ENCODE data around the gene THRAP3. TPM values are rescaled to one million over a fixed set of nuclear protein-coding genes. Genes with fewer than 3 reads are reported as not detected.

The THRAP3 gene
- total RNA-seq, 1 donor from 2014 or later = 60.1 TPM

- DNase-seq (ENCODE audit: missing footprints) = peak; percentile 81
- peak; percentile 54 for ATAC-seq
- intact Hi-C loops (cut with DNase I) = loop anchor here (10.0 kb wide), 1 partner anchor 118 kb away; no protein-coding TSS in a partner anchor
These were observed 82.1 kb downstream of the THRAP3 start, which contains the start of gene SH3D21 for GRCh38 chr1:36306210-36306901. TSS of gene SH3D21 (plus strand) at chr1:36306368. CDS start at chr1:36306421, 53 bp downstream.

GRCh38 chr1:36306902-36307456 lies 82.7 kb downstream of the THRAP3 start:
- intact Hi-C loops (cut with DNase I) = loop anchor here (10.0 kb wide), 1 partner anchor 118 kb away; no protein-coding TSS in a partner anchor
- DNase-seq (ENCODE audit: missing footprints) (peak; percentile 94), ATAC-seq (peak; percentile 98)

GRCh38 chr1:36307601-36308330 lies 83.5 kb downstream of the THRAP3 start:
- intact Hi-C loops (cut with DNase I) = loop anchor here (10.0 kb wide), 1 partner anchor 117 kb away; no protein-coding TSS in a partner anchor
- ATAC-seq (no peak), DNase-seq (ENCODE audit: missing footprints) (no peak)

- intact Hi-C loops (cut with DNase I) = loop anchor here (10.0 kb wide), 1 partner anchor 115 kb away; no protein-coding TSS in a partner anchor
- DNase-seq (ENCODE audit: missing footprints) = no peak
- ATAC-seq = no peak
These were observed 85.2 kb downstream of the THRAP3 start for GRCh38 chr1:36309397-36309796.

GRCh38 chr1:36320291-36320761 lies 96.1 kb downstream of the THRAP3 start:
- intact Hi-C loops (cut with DNase I) = loop anchor here (5.0 kb wide), 1 partner anchor 47 kb away; no protein-coding TSS in a partner anchor
- DNase-seq (ENCODE audit: missing footprints) = no peak
- ATAC-seq = no peak

- DNase-seq (ENCODE audit: missing footprints) = no peak
- no peak for ATAC-seq
- intact Hi-C loops (cut with DNase I) = loop anchor here (5.0 kb wide), 1 partner anchor 47 kb away; no protein-coding TSS in a partner anchor
These were observed 96.5 kb downstream of the THRAP3 start for GRCh38 chr1:36320767-36321118.

GRCh38 chr1:36321119-36321951 lies 97.1 kb downstream of the THRAP3 start:
- ATAC-seq (peak; percentile 75), DNase-seq (ENCODE audit: missing footprints) (peak; percentile 90)
- intact Hi-C loops (cut with DNase I) = loop anchor here (5.0 kb wide), 1 partner anchor 46 kb away; no protein-coding TSS in a partner anchor

- ATAC-seq (no peak), DNase-seq (ENCODE audit: missing footprints) (no peak)
- intact Hi-C loops (cut with DNase I) = loop anchor here (5.0 kb wide), 1 partner anchor 45 kb away; no protein-coding TSS in a partner anchor
These were observed 98.0 kb downstream of the THRAP3 start for GRCh38 chr1:36322041-36322785.

- peak; percentile 14 for ATAC-seq
- peak; percentile 78 for DNase-seq (ENCODE audit: missing footprints)
- intact Hi-C loops (cut with DNase I) = loop anchor here (5.0 kb wide), 1 partner anchor 44 kb away; no protein-coding TSS in a partner anchor
These were observed 98.8 kb downstream of the THRAP3 start for GRCh38 chr1:36322786-36323635.

GRCh38 chr1:36323636-36324352 lies 99.6 kb downstream of the THRAP3 start, which contains the start of gene EVA1B:
TSS of gene EVA1B (minus strand) at chr1:36323645. CDS start at chr1:36323037, 608 bp downstream.
- ATAC-seq = peak; percentile 69
- peak; percentile 90 for DNase-seq (ENCODE audit: missing footprints)
- intact Hi-C loops (cut with DNase I) = loop anchor here (5.0 kb wide), 1 partner anchor 44 kb away; no protein-coding TSS in a partner anchor

GRCh38 chr1:36324353-36324703 lies 100.1 kb downstream of the THRAP3 start:
- no peak for ATAC-seq
- intact Hi-C loops (cut with DNase I) = loop anchor here (5.0 kb wide), 1 partner anchor 43 kb away; no protein-coding TSS in a partner anchor
- no peak for DNase-seq (ENCODE audit: missing footprints)

- DNase-seq (ENCODE audit: missing footprints) (no peak), ATAC-seq (no peak)
- intact Hi-C loops (cut with DNase I) = no loop called here
These were observed 102.3 kb downstream of the THRAP3 start for GRCh38 chr1:36326499-36326898.

- intact Hi-C loops (cut with DNase I) = no loop called here
- no peak for ATAC-seq
- DNase-seq (ENCODE audit: missing footprints) = no peak
These were observed 103.3 kb downstream of the THRAP3 start for GRCh38 chr1:36327421-36328087.

GRCh38 chr1:36328088-36328480 lies 103.8 kb downstream of the THRAP3 start:
- ATAC-seq = no peak
- DNase-seq (ENCODE audit: missing footprints) = no peak

GRCh38 chr1:36328713-36329112 lies 104.5 kb downstream of the THRAP3 start:
- ATAC-seq (peak; percentile 42), DNase-seq (ENCODE audit: missing footprints) (no peak)
- intact Hi-C loops (cut with DNase I) = no loop called here

More at GRCh38 chr1:36328088-36328480, 103.8 kb downstream of the THRAP3 start:
- intact Hi-C loops (cut with DNase I) = no loop called here

Measured in Right ventricle myocardium inferior (tissue), 1 donor.